Measurements from ENCODE around the gene FNDC1. TPM values are rescaled to one million over a fixed set of nuclear protein-coding genes. Genes with fewer than 3 reads are reported as not detected.
"Not testable (repeated sequence)": the region's sequence is repeated elsewhere in the genome, so short reads cannot be mapped to it uniquely, and the experiment has no call there.

FNDC1 gene
- 0.49 TPM for total RNA-seq

- TF ChIP-seq CTCF (IDR thresholded peaks at IDR 0.05) (no peak), POLR2A (IDR thresholded peaks at IDR 0.05) (no peak), POLR2AphosphoS5 (IDR thresholded peaks at IDR 0.05; ENCODE audit: insufficient read depth in 1 of 2, low read depth in 1 of 2) (no peak)
- peak within 1 kb of the TSS; percentile 44 to 50 for H3K4me3 ChIP-seq
- no peaks in the 10 kb centered on the region for H3K36me3 ChIP-seq
- no peaks in the 10 kb centered on the region for H3K27me3 ChIP-seq
- DNase-seq (ENCODE audit: extremely low spot score in 2 of 2) = no peak
- no peaks in the 10 kb centered on the region for H3K9me3 ChIP-seq
- H3K4me1 ChIP-seq = no peaks in the 10 kb centered on the region
- intact Hi-C loops (cut with DNase I) = no loop called here
- H3K27ac ChIP-seq = peak within 1 kb of the TSS; percentile 11
These were observed at the start of gene FNDC1 for GRCh38 chr6:159169193-159169555. Gene FNDC1 (plus strand): TSS chr6:159169400. CDS start chr6:159169597, 197 bp downstream.

GRCh38 chr6:159119791-159120190, 49.4 kb upstream of the FNDC1 start:
- no peaks in the 10 kb centered on the region for H3K27me3 ChIP-seq
- no peak overlapping the region for H3K4me3 ChIP-seq
- no peak for TF ChIP-seq POLR2AphosphoS5 (IDR thresholded peaks at IDR 0.05; ENCODE audit: insufficient read depth in 1 of 2, low read depth in 1 of 2)
- no peak for TF ChIP-seq CTCF (IDR thresholded peaks at IDR 0.05)
- TF ChIP-seq POLR2A (IDR thresholded peaks at IDR 0.05) = no peak
- H3K27ac ChIP-seq = no peak overlapping the region
- no peaks in the 10 kb centered on the region for H3K36me3 ChIP-seq
- no peaks in the 10 kb centered on the region for H3K9me3 ChIP-seq
- DNase-seq (ENCODE audit: extremely low spot score in 2 of 2) = no peak
- peaks cover 6% of the 10 kb centered on the region for H3K4me1 ChIP-seq
- intact Hi-C loops (cut with DNase I) = no loop called here

DNA sequence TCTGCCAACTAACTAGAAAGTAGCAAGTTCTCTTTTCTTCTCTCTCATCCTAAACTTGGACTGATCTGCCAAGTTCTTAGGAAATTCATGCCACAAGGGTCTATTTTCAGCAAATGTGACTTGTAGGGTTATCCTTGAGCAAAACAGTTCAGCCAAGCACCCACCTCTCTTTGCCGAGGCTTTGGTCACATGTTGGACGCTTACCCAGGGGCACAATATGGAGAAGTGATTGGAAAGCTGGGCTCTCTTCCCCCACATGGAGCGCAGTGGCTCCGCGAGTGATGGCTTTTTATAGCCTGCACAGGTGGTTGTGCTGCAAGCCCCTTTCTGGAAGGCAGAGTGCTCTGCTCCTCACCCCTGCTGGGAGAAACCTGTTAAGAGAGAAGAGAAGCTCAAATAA, 47.7 kb upstream of the FNDC1 start:
- Histone ChIP-seq H3K4me3 (no peak overlapping the region), H3K9me3 (no peaks in the 10 kb centered on the region), H3K36me3 (no peaks in the 10 kb centered on the region), H3K27ac (no peak overlapping the region), H3K4me1 (peaks cover 6% of the 10 kb centered on the region), H3K27me3 (no peaks in the 10 kb centered on the region)
- no peak for DNase-seq (ENCODE audit: extremely low spot score in 2 of 2)
- intact Hi-C loops (cut with DNase I) = no loop called here
- no peak for TF ChIP-seq POLR2AphosphoS5 (IDR thresholded peaks at IDR 0.05; ENCODE audit: insufficient read depth in 1 of 2, low read depth in 1 of 2)
- TF ChIP-seq CTCF (IDR thresholded peaks at IDR 0.05) = no peak
- no peak for TF ChIP-seq POLR2A (IDR thresholded peaks at IDR 0.05)

DNA sequence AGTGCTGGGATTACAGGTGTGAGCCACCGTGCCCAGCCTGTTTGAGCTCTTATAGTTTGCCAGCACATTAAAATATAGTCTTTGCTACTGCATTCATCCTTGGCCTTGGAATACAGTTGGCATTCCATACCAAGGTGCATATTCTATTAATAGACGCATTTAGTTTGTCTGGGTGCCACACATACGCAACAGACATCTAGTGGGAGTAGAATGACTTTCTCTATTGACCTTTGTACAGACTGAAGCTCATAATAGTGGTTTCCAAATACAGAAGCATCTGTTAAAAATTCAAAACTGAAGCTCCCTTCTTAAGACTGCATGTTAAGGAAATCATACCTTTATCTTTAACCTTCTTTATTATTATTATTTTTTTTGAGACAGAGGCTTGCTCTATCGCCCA, 46.7 kb upstream of the FNDC1 start:
- Histone ChIP-seq H3K9me3 (no peaks in the 10 kb centered on the region), H3K36me3 (no peaks in the 10 kb centered on the region), H3K27me3 (no peaks in the 10 kb centered on the region), H3K4me3 (no peak overlapping the region), H3K4me1 (no peaks in the 10 kb centered on the region), H3K27ac (no peak overlapping the region)
- intact Hi-C loops (cut with DNase I) = no loop called here
- DNase-seq (ENCODE audit: extremely low spot score in 2 of 2) = no peak
- TF ChIP-seq POLR2A (IDR thresholded peaks at IDR 0.05) = no peak
- TF ChIP-seq CTCF (IDR thresholded peaks at IDR 0.05) = no peak
- TF ChIP-seq POLR2AphosphoS5 (IDR thresholded peaks at IDR 0.05; ENCODE audit: insufficient read depth in 1 of 2, low read depth in 1 of 2) = no peak

GRCh38 chr6:159123831-159124230, 45.4 kb upstream of the FNDC1 start:
- H3K27ac ChIP-seq; H3K36me3 ChIP-seq; H3K9me3 ChIP-seq; intact Hi-C loops (cut with DNase I); DNase-seq (ENCODE audit: extremely low spot score in 2 of 2); H3K27me3 ChIP-seq; H3K4me3 ChIP-seq; H3K4me1 ChIP-seq: not testable (repeated sequence)
